HG02981 (cell line): ENCODE measurements around the gene TRIM10.
"Not testable (repeated sequence)": the region's sequence is repeated elsewhere in the genome, so short reads cannot be mapped to it uniquely, and the experiment has no call there.

ENCODE experiments used
- ATAC-seq: cut with Tn5 transposase; IDR thresholded peaks from one replicate; pipeline ENCODE4 v1.9.1; 2021; ENCODE audit warnings: mild to moderate bottlenecking, moderate library complexity; ENCODE audit not compliant: unreplicated experiment

Gene TRIM10

GRCh38 chr6:30130887-30131862 lies 29.8 kb downstream of the TRIM10 start:
- no peak for ATAC-seq

DNA sequence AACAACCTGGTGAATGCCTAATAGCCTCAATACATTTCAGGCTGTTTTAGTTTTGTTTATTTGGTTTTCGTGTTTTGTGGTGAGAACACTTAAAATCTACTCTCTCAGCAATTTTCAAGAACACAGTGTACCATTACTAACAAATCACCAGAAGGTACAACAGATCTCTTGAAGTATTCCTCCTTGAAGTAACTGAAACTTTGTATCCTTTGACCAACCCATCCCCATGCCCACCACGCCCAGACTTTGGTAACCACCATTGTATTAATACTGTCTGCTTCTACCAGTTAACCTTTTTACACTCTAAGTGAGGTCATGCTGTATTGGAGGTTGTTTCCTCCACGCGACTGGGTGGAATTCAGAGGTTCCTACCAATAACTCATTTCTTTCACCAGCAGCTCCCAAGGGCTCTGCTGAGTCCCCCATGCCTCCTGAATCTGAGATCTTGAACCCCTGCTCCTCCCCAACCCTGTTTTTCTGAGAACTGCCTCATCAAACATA lies 30.8 kb downstream of the TRIM10 start:
- ATAC-seq = no peak

DNA sequence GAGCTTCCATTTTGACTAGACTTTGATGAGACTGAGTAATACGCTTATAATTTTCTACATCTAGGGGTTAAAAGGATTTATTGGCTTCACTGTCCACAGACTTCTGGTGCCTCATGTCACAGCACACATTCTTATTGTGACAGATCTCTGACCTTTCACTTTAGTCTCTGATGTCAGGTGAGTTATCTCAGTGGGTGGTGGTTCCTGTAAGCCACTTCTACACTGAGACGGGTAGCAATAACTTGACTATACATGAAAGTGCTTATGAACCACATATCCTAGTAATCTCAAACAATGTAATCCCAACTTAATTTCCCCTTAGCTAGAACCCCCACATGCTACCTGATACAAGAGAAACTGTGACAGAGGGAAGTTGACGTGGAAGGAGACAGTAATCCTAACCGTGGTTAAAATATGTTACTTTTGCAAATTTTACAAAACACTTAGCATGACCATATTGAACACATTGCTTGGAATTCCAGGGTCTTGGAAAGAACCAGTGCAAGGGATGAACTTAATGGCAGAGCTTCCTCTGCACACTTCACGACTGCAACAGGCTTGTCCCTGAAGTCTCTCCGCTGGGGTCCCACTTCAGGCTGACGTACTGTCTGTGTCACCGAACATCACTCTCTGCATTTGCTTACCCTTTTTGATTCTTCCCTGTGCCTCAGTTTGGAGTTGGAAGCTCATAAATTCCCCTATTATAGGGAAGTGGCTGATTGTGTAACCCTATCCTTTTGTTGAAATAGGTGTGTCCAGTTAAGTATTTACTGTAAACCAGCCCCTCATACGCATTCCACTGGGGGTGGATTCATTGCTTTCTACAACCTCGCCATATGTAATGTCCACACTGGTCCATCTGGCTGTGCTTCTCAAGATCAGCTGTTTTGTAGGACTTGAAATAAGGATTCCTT lies 31.5 kb downstream of the TRIM10 start:
- ATAC-seq = no peak

DNA sequence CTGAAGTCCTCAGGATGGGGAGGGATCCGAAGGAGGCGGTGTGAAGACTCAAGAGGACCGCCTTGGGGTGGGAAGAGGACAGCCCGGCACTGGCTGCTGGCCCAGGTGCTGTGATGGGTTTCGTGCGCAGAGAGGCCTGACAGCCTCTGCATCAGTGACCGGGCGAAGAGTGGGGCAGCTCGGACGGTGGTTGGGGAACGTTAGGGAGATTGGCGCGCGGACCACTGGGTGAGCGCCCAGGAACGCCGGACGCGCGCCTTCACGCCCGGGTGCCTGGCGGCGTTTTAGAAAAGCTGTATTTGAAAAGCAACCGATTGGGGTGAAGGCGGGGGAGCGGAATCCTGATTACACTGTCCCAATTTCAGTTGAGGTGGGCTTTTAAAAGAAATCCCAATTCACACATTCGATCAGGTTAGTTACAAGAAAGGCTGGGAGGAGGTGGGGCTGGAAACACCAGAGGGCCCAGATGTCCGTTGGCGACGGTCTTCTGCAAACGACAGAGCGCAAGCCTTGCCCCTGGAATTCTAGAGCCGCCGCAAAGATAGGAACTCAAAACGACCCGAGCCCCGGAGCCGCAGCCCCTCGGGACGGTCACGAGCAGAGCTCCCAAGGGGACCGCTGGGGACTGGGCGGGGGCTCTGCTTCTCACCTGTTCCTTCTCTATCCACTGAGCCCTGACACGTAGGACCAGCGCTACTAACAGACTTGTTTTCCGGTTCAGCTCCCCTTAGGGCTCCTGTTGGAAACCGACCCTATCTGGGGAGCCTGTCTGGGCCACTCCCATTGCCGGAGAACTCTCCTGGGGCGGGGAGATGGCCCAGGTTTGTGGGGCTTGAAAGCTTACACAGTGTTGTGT lies 33.5 kb downstream of the TRIM10 start:
- no peak for ATAC-seq

DNA sequence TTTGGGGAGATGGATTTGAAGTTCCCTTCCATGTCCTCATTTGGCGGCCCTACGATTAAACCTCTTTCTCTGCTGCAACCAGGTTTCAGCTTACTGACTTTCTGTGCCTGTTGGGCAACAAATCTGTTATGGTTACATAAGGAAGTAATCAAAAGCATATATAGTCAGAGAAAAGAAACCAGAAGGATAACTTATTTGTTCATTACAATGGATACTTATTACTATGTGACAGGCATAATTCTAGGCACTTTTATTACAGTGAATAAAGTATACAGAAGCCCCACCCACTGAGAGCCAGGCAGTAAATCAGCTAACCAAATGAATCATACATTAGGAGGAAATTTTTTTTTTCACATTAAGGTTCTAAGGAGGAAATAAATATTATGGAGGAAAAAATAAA lies 38.5 kb downstream of the TRIM10 start:
- ATAC-seq = no peak

- ATAC-seq = no peak
These were observed 39.3 kb downstream of the TRIM10 start for GRCh38 chr6:30121446-30122366.

- not testable (repeated sequence) for ATAC-seq
These were observed 42.3 kb downstream of the TRIM10 start for GRCh38 chr6:30118691-30119090.

DNA sequence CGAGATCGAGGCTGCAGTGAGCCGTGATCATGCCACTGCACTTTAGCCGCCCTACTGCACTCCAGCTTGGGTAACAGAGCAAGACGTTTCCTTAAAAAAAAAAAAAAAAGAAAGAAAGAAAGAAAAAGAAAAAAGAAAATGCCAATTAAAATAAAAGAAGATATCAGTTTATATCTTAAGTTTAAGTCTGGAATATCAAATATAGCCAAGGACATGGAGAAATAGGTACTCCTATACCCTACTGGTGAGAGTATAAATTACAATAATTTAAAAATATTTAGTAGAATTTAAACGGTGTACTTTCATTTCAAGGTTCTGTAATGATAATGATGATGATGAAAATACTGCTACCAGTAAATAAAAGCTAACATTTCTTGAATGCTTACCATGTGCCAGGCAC lies 44.3 kb downstream of the TRIM10 start:
- no peak for ATAC-seq

GRCh38 chr6:30113841-30114240 lies 47.2 kb downstream of the TRIM10 start:
- ATAC-seq = no peak

- no peak for ATAC-seq
These were observed 47.8 kb downstream of the TRIM10 start, which contains the start of gene TRIM31 for GRCh38 chr6:30113003-30113759. Gene TRIM31, minus strand, starts transcription at chr6:30113090. Its CDS starts 285 bp downstream, at chr6:30112805.

DNA sequence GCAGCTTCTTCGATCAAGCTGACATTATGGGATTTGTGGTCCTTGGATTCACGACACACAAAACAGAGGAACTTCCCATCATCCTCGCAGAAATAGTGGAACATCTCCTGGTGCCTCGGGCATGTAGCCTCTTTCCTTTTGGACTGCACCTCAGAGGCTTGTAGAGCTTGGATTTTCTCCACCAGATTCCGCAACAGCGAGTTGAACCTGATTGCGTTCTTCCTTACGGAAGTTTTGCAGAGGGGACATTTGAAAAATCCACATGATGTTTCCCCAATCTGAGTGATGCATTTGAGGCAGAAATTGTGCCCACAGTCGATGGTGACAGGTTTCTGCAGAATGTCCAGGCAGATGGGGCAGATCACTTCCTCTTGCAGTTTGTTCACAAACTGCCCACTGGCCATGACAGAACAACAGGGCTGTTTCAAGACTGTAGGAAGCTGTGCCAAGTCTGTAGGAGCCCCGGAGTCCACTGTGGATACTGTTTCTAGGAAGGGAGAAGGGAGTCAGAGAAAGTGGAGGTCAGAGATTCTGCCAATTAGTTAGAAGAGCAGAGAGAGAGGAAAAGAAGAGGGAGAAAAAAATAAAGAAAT lies 48.5 kb downstream of the TRIM10 start:
- no peak for ATAC-seq

GRCh38 chr6:30111266-30111856 lies 49.6 kb downstream of the TRIM10 start:
- no peak for ATAC-seq

DNA sequence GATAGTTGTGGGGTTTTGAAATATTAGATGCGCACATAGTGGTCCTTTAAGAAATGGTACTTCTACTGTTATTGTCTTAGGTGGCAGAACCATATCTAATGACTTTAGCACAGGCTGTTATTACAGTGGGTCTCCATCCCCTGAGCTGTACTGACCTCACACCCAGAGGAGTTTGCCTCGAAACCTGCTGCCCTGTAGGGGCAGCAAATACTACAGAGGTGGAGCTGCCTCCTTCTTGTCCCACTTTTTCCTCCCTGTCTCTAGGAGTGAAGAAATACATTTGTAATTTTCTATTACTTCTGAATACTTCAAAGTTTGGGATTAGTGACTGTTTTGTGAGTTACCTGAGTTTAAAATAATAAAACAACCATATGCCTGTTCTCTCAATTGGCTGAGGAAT lies 56.4 kb downstream of the TRIM10 start:
- ATAC-seq = no peak

DNA sequence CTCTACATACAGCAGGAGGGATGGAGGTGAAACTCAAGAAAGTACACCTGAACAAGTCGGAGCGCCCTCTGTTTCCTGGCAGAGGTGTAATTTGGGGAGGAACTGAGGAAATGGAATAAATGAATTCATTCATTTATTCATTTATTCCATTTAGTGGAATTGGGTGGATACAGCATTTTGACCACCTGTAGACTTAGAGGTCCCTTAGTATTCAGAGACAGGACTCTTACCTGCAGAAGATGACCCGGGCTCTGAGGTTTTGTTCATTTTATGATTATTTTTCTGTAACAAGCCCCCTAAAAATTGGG lies 57.2 kb downstream of the TRIM10 start:
- no peak for ATAC-seq

GRCh38 chr6:30102970-30103871 lies 57.8 kb downstream of the TRIM10 start:
- ATAC-seq = no peak

DNA sequence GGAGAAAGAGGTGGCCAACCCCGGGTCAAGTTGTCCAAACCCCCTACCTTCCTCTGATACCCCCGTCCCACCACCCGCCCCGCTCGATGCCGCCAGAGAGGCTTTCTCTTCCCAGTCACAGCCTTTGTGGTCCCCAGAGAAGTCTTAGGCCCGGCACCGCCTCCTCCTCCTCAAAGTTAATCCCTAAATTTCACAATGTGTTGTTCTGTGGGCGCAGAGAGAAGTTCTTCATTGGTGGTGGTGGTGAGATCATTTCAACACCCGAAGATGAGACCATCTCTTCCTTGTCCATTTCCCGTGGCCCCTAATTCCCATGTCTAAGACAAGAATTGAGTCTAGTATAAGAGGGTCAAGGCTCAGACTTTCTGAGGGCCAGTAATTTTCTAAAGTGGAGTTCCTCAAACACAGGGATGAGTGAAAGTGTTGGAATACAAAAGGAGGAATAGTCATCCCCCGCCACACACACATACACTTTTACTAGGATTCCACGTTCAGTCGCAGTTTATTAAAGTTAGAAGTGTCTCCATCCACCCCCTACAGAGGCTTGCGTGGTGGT lies 58.5 kb downstream of the TRIM10 start:
- ATAC-seq = no peak
